Activated T-cell treated with anti-CD3 and anti-CD28 coated beads for 4 hours (primary cell): ENCODE results near the gene IFI27L1.
"Not testable (repeated sequence)": the region's sequence is repeated elsewhere in the genome, so short reads cannot be mapped to it uniquely, and the experiment has no call there.

ENCODE experiments used
- DNase-seq: peaks from one replicate; pipeline ENCODE4 v3.0.0-alpha.2; 2020

Gene IFI27L1

DNA sequence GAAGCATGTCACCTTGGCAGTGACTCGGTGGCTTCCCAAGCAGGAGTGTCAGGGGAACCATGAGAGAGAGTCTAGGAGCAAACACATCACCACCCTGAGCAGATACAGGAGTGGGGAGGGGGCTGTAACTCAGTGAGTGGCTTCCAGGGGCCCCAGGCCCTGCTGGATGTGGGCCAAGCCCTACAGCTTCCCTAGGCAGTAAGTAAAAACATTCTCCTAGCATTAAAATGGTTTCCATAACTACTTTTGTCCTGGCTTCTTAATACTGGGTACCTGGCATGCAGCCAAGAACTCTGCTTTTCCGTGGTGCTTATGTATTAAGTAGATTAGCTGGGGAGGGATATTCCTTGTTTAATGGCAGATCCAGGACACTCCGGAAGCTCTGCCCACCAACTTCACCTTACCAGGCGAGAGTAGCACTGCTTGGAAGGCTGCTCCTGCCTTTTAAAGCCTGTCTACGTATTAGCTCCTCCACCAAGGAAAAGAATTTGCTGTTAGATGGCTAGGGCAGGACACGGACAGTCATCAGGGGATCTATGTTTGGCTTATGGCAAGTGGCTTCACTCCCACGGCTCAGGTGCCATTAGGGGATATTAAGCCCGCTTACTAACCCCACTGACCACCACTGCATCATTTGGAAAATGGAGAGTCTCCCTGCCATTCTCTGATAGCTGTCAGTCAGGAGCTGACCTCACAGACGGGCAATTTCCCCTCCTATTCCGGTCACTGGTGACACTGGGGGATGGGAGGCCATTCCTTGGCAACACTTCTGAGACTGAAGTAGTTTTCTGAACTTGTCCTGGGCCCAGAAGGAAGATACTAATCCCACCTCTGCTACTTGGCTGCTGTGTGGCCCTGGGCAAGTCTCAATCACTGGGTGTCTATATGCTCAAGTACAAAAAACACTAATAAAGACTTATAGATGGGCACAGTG, 32.2 kb upstream of the IFI27L1 start:
- DNase-seq, result no peak

- DNase-seq, result no peak
Observed at GRCh38 chr14:94049625-94050023, 31.5 kb upstream of the IFI27L1 start.

DNA sequence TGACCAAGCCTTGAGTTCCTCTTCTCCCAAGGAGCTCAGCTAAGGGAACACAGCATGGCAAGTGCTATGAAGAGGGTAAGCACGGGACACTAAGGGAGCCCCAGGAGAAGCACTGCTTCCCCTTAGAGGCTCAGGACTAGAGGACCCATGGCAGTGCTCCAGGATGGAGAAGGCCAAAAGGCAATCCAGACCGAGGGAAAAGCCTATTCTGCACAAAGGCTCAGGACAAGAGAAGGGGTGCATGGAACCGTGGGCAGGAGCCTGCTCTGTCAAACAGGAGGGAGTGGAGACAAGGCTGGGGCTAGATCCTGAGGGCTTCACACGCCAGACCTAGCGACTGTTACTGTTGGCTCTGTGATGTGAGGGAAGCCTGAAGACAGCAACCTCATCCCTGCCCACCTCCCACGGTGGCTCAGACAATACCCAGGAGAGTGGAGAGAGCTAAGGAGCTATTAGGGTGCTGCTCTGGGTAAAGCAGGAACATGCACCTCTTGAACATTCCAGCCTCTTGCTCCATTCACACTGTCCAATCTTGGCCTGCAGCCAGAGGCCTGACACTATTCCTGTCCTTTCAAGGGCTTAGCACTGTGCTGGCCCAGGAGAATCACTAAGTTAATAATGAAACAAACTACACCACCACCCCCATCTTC, 30.8 kb upstream of the IFI27L1 start:
- no peak for DNase-seq

DNA sequence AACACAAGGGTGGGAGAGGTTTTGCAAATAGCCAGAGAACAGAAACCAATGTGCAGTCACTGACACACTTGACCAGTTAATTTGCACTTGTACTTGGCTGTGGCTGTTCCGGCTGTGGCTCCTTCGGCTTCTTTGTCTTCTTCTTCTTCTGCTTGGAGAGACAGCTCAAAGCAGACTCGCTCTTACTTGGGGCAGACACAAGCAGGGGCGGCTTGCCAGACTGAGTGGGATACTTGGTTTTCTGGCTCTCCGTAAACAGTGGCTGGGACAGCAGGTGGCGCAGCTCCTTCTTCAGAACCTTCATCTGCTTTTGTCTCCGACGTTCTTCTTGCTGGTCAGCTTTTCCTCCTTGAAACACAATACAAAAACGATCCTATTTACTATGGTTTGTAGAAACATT, 30.0 kb upstream of the IFI27L1 start:
- no peak for DNase-seq

DNA sequence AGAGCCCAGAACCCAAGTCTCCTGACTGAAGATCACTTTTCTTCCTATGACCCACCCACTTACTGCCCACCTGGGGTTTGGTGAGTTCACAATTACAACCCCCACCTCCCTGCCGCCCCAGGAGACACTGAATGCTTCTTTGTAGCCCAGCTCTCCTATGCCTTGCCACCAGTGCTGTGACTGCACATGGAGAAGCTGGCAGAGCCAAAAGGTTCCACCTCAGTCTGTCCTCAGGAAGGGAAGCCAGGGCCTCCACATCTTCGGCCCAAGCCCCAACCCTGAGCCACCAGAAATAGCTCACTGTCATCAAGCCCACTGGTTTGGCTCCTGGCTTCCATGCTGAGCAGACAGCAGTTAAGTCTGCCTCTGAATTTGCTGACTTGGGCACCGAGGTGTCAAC, 29.3 kb upstream of the IFI27L1 start:
- DNase-seq, result no peak

- DNase-seq, result no peak
Observed at GRCh38 chr14:94052199-94052598, 28.9 kb upstream of the IFI27L1 start.

DNA sequence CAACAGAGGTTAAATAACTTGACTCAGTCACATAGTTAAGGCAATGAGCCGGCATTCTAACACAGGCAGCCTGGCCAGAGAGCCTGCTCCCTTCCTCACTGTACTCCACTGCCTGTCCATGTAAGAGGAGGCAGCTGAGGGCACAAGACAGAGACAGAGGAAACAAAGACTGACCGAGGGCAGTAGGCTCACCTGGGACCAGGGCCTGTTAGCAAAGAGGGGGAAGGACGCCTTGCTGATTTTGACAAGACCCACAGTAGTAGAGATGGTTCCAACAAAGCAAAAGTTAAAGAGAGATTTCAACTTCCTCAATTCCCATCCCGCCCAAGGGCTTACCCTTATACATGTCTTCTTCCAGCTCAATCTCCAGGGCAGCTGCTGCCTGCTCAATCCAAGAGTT, 28.4 kb upstream of the IFI27L1 start:
- DNase-seq, result no peak

GRCh38 chr14:94054401-94054800, 26.7 kb upstream of the IFI27L1 start:
- DNase-seq, result no peak

DNA sequence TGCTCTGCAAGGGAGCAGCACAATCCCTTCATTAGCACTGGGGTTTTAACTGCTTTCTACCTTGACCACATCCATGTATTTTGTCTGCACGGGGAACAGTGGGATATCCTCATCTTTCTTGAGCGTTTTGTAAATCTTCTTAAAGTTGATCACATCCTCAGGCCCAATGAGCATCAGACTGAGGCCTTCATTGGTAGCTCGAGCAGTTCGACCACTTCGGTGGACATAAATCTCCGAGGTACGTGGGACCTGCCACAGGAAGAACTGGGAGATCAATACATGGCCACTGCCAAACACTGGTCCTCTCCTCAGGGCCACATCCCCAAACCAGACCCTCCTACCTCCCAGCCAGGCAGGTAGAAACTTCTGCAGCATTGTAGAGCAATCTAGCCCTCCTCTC, 26.2 kb upstream of the IFI27L1 start:
- no peak for DNase-seq

GRCh38 chr14:94056579-94057308, 24.4 kb upstream of the IFI27L1 start:
- DNase-seq, result no peak

DNA sequence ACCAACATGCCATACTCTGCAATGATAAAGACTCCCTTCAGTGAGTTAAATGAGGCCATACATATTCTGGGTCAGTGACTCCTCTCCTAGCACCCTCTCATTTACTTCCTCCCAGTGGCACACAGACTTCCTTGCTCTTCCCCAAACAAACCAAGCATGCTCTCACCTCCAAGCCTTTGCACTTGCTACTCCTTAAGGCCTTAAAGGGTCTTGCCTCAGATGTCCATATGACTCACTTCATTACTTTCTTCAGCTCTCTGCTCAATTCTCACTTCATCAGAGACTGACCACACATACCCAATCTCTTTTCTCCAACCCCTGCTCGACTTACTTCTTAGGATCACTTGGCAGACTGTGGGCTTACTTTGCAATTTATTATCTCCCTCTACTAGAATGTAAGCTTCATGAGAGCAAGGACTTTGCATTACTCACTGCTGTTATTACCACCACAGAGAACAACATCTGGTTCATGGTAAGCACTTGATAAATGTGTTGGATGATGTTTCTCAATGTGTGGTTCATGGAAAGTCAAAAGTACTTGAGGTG, 22.9 kb upstream of the IFI27L1 start:
- no peak for DNase-seq

GRCh38 chr14:94058674-94059138, 22.4 kb upstream of the IFI27L1 start:
- no peak for DNase-seq

DNA sequence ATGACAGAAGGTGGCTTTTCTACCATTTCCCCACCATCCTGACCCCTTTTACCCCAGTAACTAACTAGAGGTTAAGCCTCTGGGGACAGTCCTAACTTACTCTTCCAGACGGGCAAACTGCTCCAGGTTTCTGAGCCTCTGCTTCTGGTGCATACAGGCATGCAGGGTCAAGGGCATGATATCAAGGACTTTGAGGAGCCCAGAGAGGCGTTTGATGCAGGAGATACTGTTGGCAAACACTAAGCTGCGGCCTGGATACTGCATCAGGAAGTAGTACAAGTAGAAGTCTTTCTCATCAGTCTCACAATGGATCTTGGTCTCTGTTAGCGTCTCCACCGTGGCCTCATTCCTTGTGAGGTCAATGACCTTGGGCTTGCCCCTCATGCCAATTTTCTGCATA, 21.1 kb upstream of the IFI27L1 start:
- no peak for DNase-seq

DNA sequence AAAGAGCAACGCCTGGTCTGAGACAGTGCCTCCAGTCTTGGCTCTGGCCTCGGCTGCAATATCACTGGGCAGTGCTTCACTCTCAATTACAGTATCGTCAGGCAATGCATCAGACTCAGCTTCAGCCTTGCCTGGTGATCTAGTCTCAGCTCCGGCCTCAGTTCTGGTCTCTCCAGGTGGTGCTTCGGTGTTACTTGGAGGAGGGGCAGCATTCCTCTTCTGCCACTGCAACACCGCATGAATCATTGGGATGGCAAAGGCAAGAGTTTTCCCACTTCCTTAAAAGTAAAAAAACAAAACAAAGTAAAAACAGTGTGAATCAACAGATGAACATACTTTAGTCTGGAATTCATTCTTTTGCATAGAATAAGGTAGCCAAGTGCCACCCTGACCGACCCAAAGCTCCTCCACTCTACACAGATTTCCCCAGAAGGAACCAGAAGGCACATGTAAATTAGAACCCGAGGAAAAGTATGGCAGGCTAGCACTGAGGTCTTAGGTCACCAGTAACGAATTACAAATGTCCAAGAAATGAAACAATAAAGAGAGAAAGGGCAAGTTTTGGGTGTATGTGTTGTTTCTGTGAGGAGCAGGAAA, 18.7 kb upstream of the IFI27L1 start:
- DNase-seq, result no peak

- DNase-seq, result no peak
Observed at GRCh38 chr14:94066089-94066676, 14.9 kb upstream of the IFI27L1 start.

GRCh38 chr14:94072076-94072475, 9.0 kb upstream of the IFI27L1 start:
- not testable (repeated sequence) for DNase-seq

DNA sequence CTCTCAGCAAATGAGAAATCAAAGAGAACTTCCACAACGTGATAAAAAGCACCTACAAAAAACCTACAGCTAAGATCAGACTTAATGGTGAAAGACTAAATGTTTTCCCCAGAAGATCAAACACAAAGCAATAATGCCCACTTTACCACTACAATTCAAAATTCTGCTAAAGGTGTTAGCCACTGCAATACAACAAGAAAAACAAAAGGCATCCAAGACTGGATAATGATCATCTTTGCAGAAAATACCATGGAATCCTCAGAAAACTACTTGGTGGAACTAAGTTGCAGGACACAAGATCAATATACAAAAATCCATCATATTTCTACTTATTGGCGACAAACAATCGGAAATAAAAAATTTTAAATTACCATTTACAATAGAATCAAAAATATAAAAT, 6.6 kb upstream of the IFI27L1 start:
- DNase-seq, result no peak

GRCh38 chr14:94075008-94075407, 6.1 kb upstream of the IFI27L1 start:
- DNase-seq, result no peak

- DNase-seq, result no peak
Observed at GRCh38 chr14:94077111-94077821, 3.8 kb upstream of the IFI27L1 start.

GRCh38 chr14:94077823-94078222, 3.3 kb upstream of the IFI27L1 start:
- DNase-seq, result no peak

DNA sequence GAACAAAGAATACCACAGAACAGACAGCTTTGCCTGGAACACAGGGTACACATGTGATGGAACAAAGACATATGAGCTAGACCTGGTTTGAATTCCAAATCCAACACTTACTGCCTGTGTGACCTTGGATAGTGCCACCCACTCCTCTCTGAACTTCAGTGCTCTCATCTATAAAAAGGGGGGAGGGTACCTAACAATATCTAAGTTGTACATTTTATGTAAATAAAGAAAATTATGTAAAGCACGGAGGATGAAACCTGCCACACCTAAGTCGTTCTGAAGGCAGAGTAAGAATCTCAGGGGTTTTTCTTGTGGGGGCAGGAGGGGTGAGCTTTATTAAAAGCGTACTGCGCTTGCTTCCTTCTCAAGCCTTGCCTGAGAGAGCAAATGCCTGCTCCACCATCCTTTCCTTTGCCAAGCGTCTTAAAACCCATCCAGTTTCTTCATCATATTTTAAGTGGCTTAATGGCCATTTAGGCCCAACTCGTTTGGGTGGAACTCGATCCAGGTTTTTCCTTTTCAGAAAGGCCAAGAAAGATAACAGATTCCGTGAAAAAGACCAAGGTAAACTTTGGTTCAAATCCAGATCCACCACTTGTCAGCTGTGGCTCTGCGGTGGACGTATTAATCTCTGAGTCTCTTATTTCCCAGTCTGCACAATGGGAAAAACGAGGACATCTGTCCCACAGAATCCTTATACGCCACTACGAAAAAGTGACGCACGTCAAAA, 1.1 kb upstream of the IFI27L1 start:
- DNase-seq, result no peak
